PC-3 (cell line): ENCODE results near the gene BSDC1. TPM values are rescaled to one million over a fixed set of nuclear protein-coding genes. Genes with fewer than 3 reads are reported as not detected.
A peak's percentile ranks its signal among the peaks of the same experiment; 100 is the strongest.

Experiments used
- ATAC-seq: fragments of 200-7000 bp; cut with Tn5 transposase; 2 replicates; pipeline ENCODE4 v1.9.1; 2020; ENCODE audit warnings: mild to moderate bottlenecking, moderate library complexity
- BruUV-seq: library from RNA; stranded (reverse); fragments of 400-500 nt; replicated peaks from 2 replicates; lab custom pipeline; 2021; lab: Mats Ljungman, UMichigan
- CTCF ChIA-PET: fragments of 300-600 bp; sonication (Branson Sonifier 250); formaldehyde crosslinking; loops from one replicate; lab custom pipeline; 2022; ENCODE audit warnings: antibody characterized with exemption; lab: Charles Lee
- POLR2A ChIA-PET: fragments of 300-600 bp; sonication (Branson Sonifier 250); formaldehyde crosslinking; loops from one replicate; lab custom pipeline; 2022; ENCODE audit warnings: antibody characterized with exemption; ENCODE audit not compliant: unreplicated experiment; lab: Charles Lee
- DNase-seq: peaks from one replicate; pipeline ENCODE4 v3.0.0-alpha.2; 2015
- H2AFZ ChIP-seq: fragments of 300-600 bp; sonication (generic); 2 replicates; pipeline ENCODE4 v1.6.0; 2016; ENCODE audit warnings: antibody characterized with exemption, low read length
- H3F3A ChIP-seq: fragments of 300-600 bp; sonication (generic); one replicate; pipeline ENCODE4 v1.6.0; 2017; ENCODE audit warnings: antibody characterized with exemption, low read length, control low read depth, mild to moderate bottlenecking; ENCODE audit not compliant: unreplicated experiment
- H3K27ac ChIP-seq: fragments of 300-600 bp; sonication (generic); 2 replicates; pipeline ENCODE4 v1.5.1; 2016; ENCODE audit warnings: mild to moderate bottlenecking, low read length
- H3K27me3 ChIP-seq: fragments of 300-600 bp; sonication (generic); 2 replicates; pipeline ENCODE4 v1.6.1; 2016; ENCODE audit warnings: low read length, mixed read lengths
- H3K36me3 ChIP-seq: fragments of 300-600 bp; sonication (generic); 2 replicates; pipeline ENCODE4 v1.6.1; 2016; ENCODE audit warnings: low read depth, mixed run types, low read length, mixed read lengths
- H3K4me1 ChIP-seq: fragments of 300-600 bp; sonication (generic); 2 replicates; pipeline ENCODE4 v1.5.1; 2016; ENCODE audit warnings: low read length; ENCODE audit not compliant: insufficient read depth
- H3K4me2 ChIP-seq: fragments of 300-600 bp; sonication (generic); 2 replicates; pipeline ENCODE4 v1.6.0; 2016; ENCODE audit warnings: low read length
- H3K4me3 ChIP-seq: fragments of 300-600 bp; sonication (generic); 2 replicates; pipeline ENCODE4 v1.5.1; 2016; ENCODE audit warnings: mild to moderate bottlenecking, low read length, mixed read lengths
- H3K79me2 ChIP-seq: fragments of 300-600 bp; sonication (generic); 2 replicates; pipeline ENCODE4 v1.6.1; 2017; ENCODE audit warnings: low read length, mixed read lengths
- H3K9ac ChIP-seq: fragments of 300-600 bp; sonication (generic); 2 replicates; pipeline ENCODE4 v1.6.0; 2016; ENCODE audit warnings: mild to moderate bottlenecking, low read length
- H3K9me2 ChIP-seq: fragments of 300-600 bp; sonication (generic); replicated peaks from 2 replicates; pipeline ENCODE4 v1.6.1; 2016; ENCODE audit warnings: mixed run types, low read length, mixed read lengths
- H3K9me3 ChIP-seq: fragments of 300-600 bp; sonication (generic); 2 replicates; pipeline ENCODE4 v1.6.1; 2016; ENCODE audit warnings: low read length, mixed read lengths
- H4K20me1 ChIP-seq: fragments of 300-600 bp; sonication (generic); 2 replicates; pipeline ENCODE4 v1.6.1; 2016; ENCODE audit warnings: low read length, mixed read lengths
- CTCF ChIP-seq: fragments of 300-600 bp; sonication (generic); conservative IDR thresholded peaks from 2 replicates; pipeline ENCODE4 v1.5.1; 2017; ENCODE audit warnings: antibody characterized with exemption, low read depth, mild to moderate bottlenecking, low read length
- EZH2 ChIP-seq: fragments of 300-600 bp; sonication (generic); IDR thresholded peaks from one replicate; pipeline ENCODE4 v1.6.1; 2017; ENCODE audit warnings: antibody characterized with exemption, mild to moderate bottlenecking, low read length; ENCODE audit not compliant: unreplicated experiment
- EZH2phosphoT487 ChIP-seq: fragments of 300-600 bp; sonication (generic); IDR thresholded peaks from 2 replicates; pipeline ENCODE4 v1.6.1; 2018; ENCODE audit warnings: mild to moderate bottlenecking, antibody characterized with exemption, low read length, borderline replicate concordance
- intact Hi-C: fragments of 100-400 bp; cut with micrococcal nuclease; formaldehyde crosslinking; loops from 2 replicates; pipeline ENCODE4 v1.9.0; 2023
- total RNA-seq: library from RNA; depleted of rRNA; stranded (reverse); fragments of >200 nt; gene quantifications from 2 replicates; pipeline ENCODE4 v1.2.3, GENCODE V29; 2014

BSDC1 gene
- total RNA-seq, 1 experiment from 2014 or later, result 59.8 TPM

GRCh38 chr1:32350785-32351398 is 43.3 kb downstream of the BSDC1 start:
- TF ChIP-seq EZH2 (no peak), CTCF (peak; percentile 46; the same call in 1 of the 2 replicates), EZH2phosphoT487 (no peak)
- peak overlapping the region; percentile 88 for H3K9ac ChIP-seq
- POLR2A ChIA-PET, result interaction anchor here (0.6 kb wide), 1 partner anchor 135 kb away, joined by 4 read pairs; no protein-coding TSS in a partner anchor

DNA sequence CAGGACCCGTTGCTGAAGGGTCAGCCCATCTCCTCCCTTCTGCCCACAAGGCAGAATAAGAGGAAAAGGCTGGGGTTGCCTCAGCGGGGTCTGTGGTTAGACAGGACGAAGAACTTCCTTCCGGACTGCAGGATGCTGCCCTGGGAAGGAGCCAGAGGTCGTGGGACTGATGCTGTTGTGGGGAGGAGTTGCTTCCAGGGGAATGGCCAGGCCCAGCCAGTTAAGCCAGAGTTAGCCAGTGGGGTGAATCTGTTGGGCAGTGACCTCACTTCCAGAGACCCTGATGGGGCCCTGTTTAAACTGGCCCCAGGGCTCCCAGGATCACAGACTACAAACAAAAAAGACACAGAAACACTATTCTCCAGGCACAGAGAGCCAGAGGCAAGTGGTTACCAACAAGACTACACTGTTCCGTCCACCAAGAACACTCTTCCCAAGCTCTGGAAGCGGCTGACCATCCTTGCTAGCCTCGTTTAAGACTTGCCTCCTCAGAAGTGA is 45.0 kb downstream of the BSDC1 start:
- H3K9me3 ChIP-seq, result no peaks in the 10 kb centered on the region
- no peak overlapping the region for H2AFZ ChIP-seq
- H3K4me3 ChIP-seq, result no peak overlapping the region
- H3K4me2 ChIP-seq, result no peak overlapping the region
- no peak overlapping the region for H3K9ac ChIP-seq
- POLR2A ChIA-PET, result no interaction called here
- intact Hi-C loops, result no loop called here
- CTCF ChIA-PET, result no interaction called here
- DNase-seq (no peak), ATAC-seq (no peak)
- no peaks in the 10 kb centered on the region for H3K36me3 ChIP-seq
- H4K20me1 ChIP-seq, result no peaks in the 10 kb centered on the region
- H3K79me2 ChIP-seq, result no peaks in the 10 kb centered on the region
- H3K27me3 ChIP-seq, result no peaks in the 10 kb centered on the region
- BruUV-seq, result no TSS peak
- no peaks in the 10 kb centered on the region for H3K9me2 ChIP-seq
- no peak overlapping the region for H3K27ac ChIP-seq
- H3K4me1 ChIP-seq, result peaks cover 13% of the 10 kb centered on the region
- no peaks in the 10 kb centered on the region for H3F3A ChIP-seq
- no peak for TF ChIP-seq EZH2phosphoT487
- no peak for TF ChIP-seq EZH2
- TF ChIP-seq CTCF, result no peak

More at GRCh38 chr1:32350785-32351398, 43.3 kb downstream of the BSDC1 start:
- Histone ChIP-seq H4K20me1 (no peaks in the 10 kb centered on the region), H3F3A (no peaks in the 10 kb centered on the region), H3K4me2 (peak overlapping the region; percentile 96), H3K79me2 (no peaks in the 10 kb centered on the region), H3K9me2 (no peaks in the 10 kb centered on the region), H3K9me3 (no peaks in the 10 kb centered on the region), H3K27ac (peak overlapping the region; percentile 38), H3K27me3 (no peaks in the 10 kb centered on the region), H3K36me3 (no peaks in the 10 kb centered on the region), H3K4me1 (peaks cover 13% of the 10 kb centered on the region), H3K4me3 (peak overlapping the region; percentile 81), H2AFZ (peak overlapping the region; percentile 93)
- intact Hi-C loops, result loop anchor here (1.0 kb wide), 2 partner anchors 15 to 43 kb away; partner anchors contain the start of genes BSDC1 and MARCKSL1
- TSS peak; percentile 68 for BruUV-seq
- no peak for DNase-seq
- peak; percentile 56 for ATAC-seq
- CTCF ChIA-PET, result interaction anchor here (1.1 kb wide), 1 partner anchor 29 kb away, joined by 9 read pairs; no protein-coding TSS in a partner anchor
